H9 (cell line): ENCODE measurements around the gene NPHP4. TPM values are rescaled to one million over a fixed set of nuclear protein-coding genes. Genes with fewer than 3 reads are reported as not detected.

Source experiments
- DNase-seq: peaks from one replicate; pipeline ENCODE4 v3.0.0-alpha.2; 2017
- H2AFZ ChIP-seq: one replicate; pipeline ENCODE4 v1.6.1; 2013; ENCODE audit warnings: mild to moderate bottlenecking, low read length, control low read depth, moderate library complexity
- H2AK5ac ChIP-seq: 2 replicates; pipeline ENCODE4 v1.6.1; 2013; ENCODE audit warnings: low read length, control low read depth, mixed read lengths; ENCODE audit not compliant: insufficient read length
- H2BK120ac ChIP-seq: one replicate; pipeline ENCODE4 v1.6.1; 2013; ENCODE audit warnings: low read depth, mild to moderate bottlenecking, low read length, control low read depth, inconsistent platforms; ENCODE audit not compliant: poor library complexity, severe bottlenecking
- H2BK12ac ChIP-seq: 2 replicates; pipeline ENCODE4 v1.6.1; 2013; ENCODE audit warnings: low read length, control low read depth, mixed read lengths, low read depth; ENCODE audit not compliant: insufficient read length
- H2BK15ac ChIP-seq: 2 replicates; pipeline ENCODE4 v1.6.1; 2013; ENCODE audit warnings: low read depth, low read length, control low read depth
- H2BK20ac ChIP-seq: one replicate; pipeline ENCODE4 v1.6.1; 2013; ENCODE audit warnings: low read depth, mild to moderate bottlenecking, low read length, control low read depth, inconsistent platforms; ENCODE audit not compliant: poor library complexity, severe bottlenecking
- H2BK5ac ChIP-seq: 2 replicates; pipeline ENCODE4 v1.6.1; 2013; ENCODE audit warnings: low read length, control low read depth, mixed read lengths; ENCODE audit not compliant: insufficient read length
- H3K14ac ChIP-seq: 2 replicates; pipeline ENCODE4 v1.6.1; 2013; ENCODE audit warnings: low read length, control low read depth; ENCODE audit not compliant: insufficient read depth
- H3K18ac ChIP-seq: 2 replicates; pipeline ENCODE4 v1.6.1; 2013; ENCODE audit warnings: low read depth, mild to moderate bottlenecking, mixed read lengths, low read length, control low read depth; ENCODE audit not compliant: insufficient read length
- H3K23ac ChIP-seq: 2 replicates; pipeline ENCODE4 v1.6.1; 2013; ENCODE audit warnings: low read length, control low read depth, mixed read lengths, low read depth; ENCODE audit not compliant: insufficient read length
- H3K23me2 ChIP-seq: 2 replicates; pipeline ENCODE4 v1.6.1; 2013; ENCODE audit warnings: low read depth, mild to moderate bottlenecking, mixed read lengths, low read length, control low read depth; ENCODE audit not compliant: insufficient read length, poor library complexity, severe bottlenecking
- H3K27ac ChIP-seq: 2 replicates; pipeline ENCODE4 v1.5.1; 2013; ENCODE audit warnings: low read length, control low read depth, mixed read lengths, low read depth; ENCODE audit not compliant: insufficient read length
- H3K27me3 ChIP-seq: 2 replicates; pipeline ENCODE4 v1.6.1; 2013; ENCODE audit warnings: low read length, control low read depth, inconsistent platforms; ENCODE audit not compliant: insufficient read depth
- H3K4ac ChIP-seq: 2 replicates; pipeline ENCODE4 v1.6.1; 2013; ENCODE audit warnings: low read depth, mild to moderate bottlenecking, control low read depth, inconsistent platforms, low read length, moderate library complexity
- H3K4me1 ChIP-seq: 2 replicates; pipeline ENCODE4 v1.6.1; 2013; ENCODE audit warnings: low read length, control low read depth, inconsistent platforms; ENCODE audit not compliant: insufficient read depth
- H3K4me2 ChIP-seq: 2 replicates; pipeline ENCODE4 v1.6.1; 2013; ENCODE audit warnings: low read length, control low read depth, mixed read lengths; ENCODE audit not compliant: insufficient read length, insufficient read depth
- H3K56ac ChIP-seq: 2 replicates; pipeline ENCODE4 v1.6.1; 2013; ENCODE audit warnings: low read depth, mild to moderate bottlenecking, mixed read lengths, low read length, control low read depth; ENCODE audit not compliant: insufficient read length
- H3K79me1 ChIP-seq: 2 replicates; pipeline ENCODE4 v1.6.1; 2013; ENCODE audit warnings: low read depth, mild to moderate bottlenecking, moderate library complexity, low read length, control low read depth, inconsistent platforms; ENCODE audit not compliant: insufficient read depth, poor library complexity, severe bottlenecking
- H3K79me2 ChIP-seq: 2 replicates; pipeline ENCODE4 v1.6.1; 2013; ENCODE audit warnings: low read length, control low read depth, inconsistent platforms; ENCODE audit not compliant: insufficient read depth
- H3K9ac ChIP-seq: 2 replicates; pipeline ENCODE4 v1.6.1; 2013; ENCODE audit warnings: low read length, control low read depth, mixed read lengths; ENCODE audit not compliant: insufficient read length; ENCODE audit errors: extremely low read depth
- H3K9me3 ChIP-seq: one replicate; pipeline ENCODE4 v1.6.1; 2013; ENCODE audit warnings: low read depth, low read length, inconsistent platforms; ENCODE audit not compliant: control insufficient read depth
- H3T11ph ChIP-seq: one replicate; pipeline ENCODE4 v1.6.1; 2013; ENCODE audit warnings: mild to moderate bottlenecking, low read length, control low read depth, inconsistent platforms
- H4K20me1 ChIP-seq: one replicate; pipeline ENCODE4 v1.6.1; 2013; ENCODE audit not compliant: control insufficient read depth, insufficient read length, insufficient read depth
- H4K5ac ChIP-seq: 2 replicates; pipeline ENCODE4 v1.6.1; 2013; ENCODE audit warnings: low read depth, mild to moderate bottlenecking, mixed read lengths, low read length, control low read depth; ENCODE audit not compliant: insufficient read length
- H4K8ac ChIP-seq: replicated peaks from 2 replicates; pipeline ENCODE4 v1.6.1; 2013; ENCODE audit warnings: low read length, control low read depth, mixed read lengths, low read depth; ENCODE audit not compliant: insufficient read length
- H4K91ac ChIP-seq: 2 replicates; pipeline ENCODE4 v1.6.1; 2013; ENCODE audit warnings: low read depth, mild to moderate bottlenecking, moderate library complexity, mixed read lengths, low read length, control low read depth; ENCODE audit not compliant: insufficient read length
- H3K27ac Mint-ChIP-seq, 3 experiments: 2 replicates in 2 of 3; 3 replicates in 1 of 3; pipeline ENCODE4 v1.8.0; 2020 to 2021; ENCODE audit warnings: mixed read lengths in 3 of 3, mild to moderate bottlenecking in 1 of 3, moderate library complexity in 1 of 3
- H3K27me3 Mint-ChIP-seq: 2 replicates; pipeline ENCODE4 v1.8.0; 2021; ENCODE audit warnings: low read depth, mild to moderate bottlenecking, moderate library complexity, mixed read lengths
- H3K36me3 Mint-ChIP-seq, 3 experiments: 2 replicates in 2 of 3; 3 replicates in 1 of 3; pipeline ENCODE4 v1.8.0; 2020 to 2021; ENCODE audit warnings: low read depth in 3 of 3, mixed read lengths in 3 of 3; ENCODE audit not compliant: insufficient read depth in 1 of 3
- H3K4me1 Mint-ChIP-seq, 2 experiments: 2 replicates each; pipeline ENCODE4 v1.8.0; 2020; ENCODE audit warnings: mixed read lengths in 2 of 2
- H3K4me3 Mint-ChIP-seq, 2 experiments: 2 replicates in 1 of 2; 3 replicates in 1 of 2; pipeline ENCODE4 v1.8.0; 2020 to 2021; ENCODE audit warnings: mild to moderate bottlenecking in 2 of 2, mixed read lengths in 2 of 2, moderate library complexity in 1 of 2
- H3K9me3 Mint-ChIP-seq, 2 experiments: 2 replicates in 1 of 2; 3 replicates in 1 of 2; pipeline ENCODE4 v1.8.0; 2020; ENCODE audit warnings: mild to moderate bottlenecking in 2 of 2, mixed read lengths in 2 of 2, moderate library complexity in 1 of 2
- CTCF ChIP-seq: fragments of 200-600 bp; sonication (generic); conservative IDR thresholded peaks from 3 replicates; pipeline ENCODE4 v1.8.0; 2021; ENCODE audit warnings: antibody characterized with exemption, mild to moderate bottlenecking
- WGBS: extraction: QIAGEN DNeasy Blood & Tissue Kit; methylation state at CpG from one replicate; pipeline ENCODE4 v1.1.7; 2013; ENCODE audit warnings: missing lambda C conversion rate, low lambda C conversion rate, mixed read lengths; ENCODE audit not compliant: insufficient read length; ENCODE audit errors: extremely low coverage; 5-methylcytosine and 5-hydroxymethylcytosine counted together
- total RNA-seq: library from RNA; stranded (reverse); gene quantifications from 2 replicates; pipeline ENCODE4 v1.2.1, GENCODE V29; 2021

The NPHP4 gene
- total RNA-seq, 1 experiment from 2014 or later: 17.6 TPM

- no peak overlapping the region for H4K8ac ChIP-seq
- DNase-seq: peak; percentile 20
- no peaks in the 10 kb centered on the region for H3K23me2 ChIP-seq
- no peak overlapping the region for H2BK5ac ChIP-seq
- no peak overlapping the region for H3K18ac ChIP-seq
- no peak overlapping the region for H3K4ac ChIP-seq
- Mint-ChIP-seq H3K36me3 (peaks cover 0 to 3% (median 0%) of the 10 kb centered on the region in 3 experiments; a peak in 3 of 7 replicates), H3K9me3 (no peaks in the 10 kb centered on the region), H3K4me3 (no peak overlapping the region), H3K4me1 (peaks cover 26 to 29% of the 10 kb centered on the region in 2 experiments), H3K27me3 (no peaks in the 10 kb centered on the region; the same call in none of the 2 replicates), H3K27ac (peak overlapping the region in 1 of 3 experiments; percentile 71; a peak in 3 of 7 replicates)
- no peaks in the 10 kb centered on the region for H3K27me3 ChIP-seq
- no CpG with 5 or more reads among the region's 19 CpGs for WGBS
- H3T11ph ChIP-seq: no peak overlapping the region
- no peak overlapping the region for H2BK20ac ChIP-seq
- no peaks in the 10 kb centered on the region for H3K4me1 ChIP-seq
- H2AFZ ChIP-seq: no peak overlapping the region
- no peak overlapping the region for H2BK120ac ChIP-seq
- no peak overlapping the region for H4K5ac ChIP-seq
- H3K23ac ChIP-seq: no peak overlapping the region
- H3K9ac ChIP-seq: no peak overlapping the region
- no peaks in the 10 kb centered on the region for H3K79me2 ChIP-seq
- TF ChIP-seq CTCF: no peak
- H3K9me3 ChIP-seq: no peaks in the 10 kb centered on the region
- no peak overlapping the region for H3K14ac ChIP-seq
- no peak overlapping the region for H3K56ac ChIP-seq
- no peak overlapping the region for H2BK15ac ChIP-seq
- no peak overlapping the region for H2AK5ac ChIP-seq
- H4K91ac ChIP-seq: no peak overlapping the region
- no peaks in the 10 kb centered on the region for H3K79me1 ChIP-seq
- no peak overlapping the region for H3K4me2 ChIP-seq
- H2BK12ac ChIP-seq: no peak overlapping the region
- H4K20me1 ChIP-seq: no peaks in the 10 kb centered on the region
- H3K27ac ChIP-seq: no peak overlapping the region
Observed at GRCh38 chr1:5911871-5912271, 80.4 kb downstream of the NPHP4 start.
